Ecto neural progenitor cell (in vitro differentiated cells): ENCODE results near the gene UCK1.

Experiments used
- DNase-seq: peaks from one replicate; pipeline ENCODE4 v3.0.0-alpha.2; 2018; ENCODE audit warnings: low spot score

Gene UCK1

GRCh38 chr9:131496844-131497405 is 34.1 kb downstream of the UCK1 start:
- DNase-seq = no peak

- DNase-seq = no peak
Observed at GRCh38 chr9:131495785-131496184, 35.3 kb downstream of the UCK1 start.

- DNase-seq = no peak
Observed at GRCh38 chr9:131494296-131494870, 36.7 kb downstream of the UCK1 start.

GRCh38 chr9:131492070-131492469 is 39.0 kb downstream of the UCK1 start:
- no peak for DNase-seq

GRCh38 chr9:131491001-131491710 is 39.9 kb downstream of the UCK1 start:
- DNase-seq = no peak

- DNase-seq = no peak
Observed at GRCh38 chr9:131490514-131490913, 40.5 kb downstream of the UCK1 start.

- DNase-seq = no peak
Observed at GRCh38 chr9:131487621-131488031, 43.4 kb downstream of the UCK1 start.

- DNase-seq = no peak
Observed at GRCh38 chr9:131487001-131487400, 44.1 kb downstream of the UCK1 start.

- DNase-seq = no peak
Observed at GRCh38 chr9:131485728-131486422, 45.2 kb downstream of the UCK1 start.

GRCh38 chr9:131485206-131485605 is 45.9 kb downstream of the UCK1 start:
- no peak for DNase-seq

- no peak for DNase-seq
Observed at GRCh38 chr9:131484560-131485185, 46.4 kb downstream of the UCK1 start.

- no peak for DNase-seq
Observed at GRCh38 chr9:131484051-131484445, 47.0 kb downstream of the UCK1 start.

GRCh38 chr9:131483319-131484050 is 47.6 kb downstream of the UCK1 start:
- no peak for DNase-seq

GRCh38 chr9:131482343-131483006 is 48.6 kb downstream of the UCK1 start:
- DNase-seq = no peak

GRCh38 chr9:131481441-131482342 is 49.4 kb downstream of the UCK1 start:
- no peak for DNase-seq

- no peak for DNase-seq
Observed at GRCh38 chr9:131480258-131480657, 50.8 kb downstream of the UCK1 start.

GRCh38 chr9:131478911-131479310 is 52.2 kb downstream of the UCK1 start:
- DNase-seq = no peak

GRCh38 chr9:131478421-131478868 is 52.6 kb downstream of the UCK1 start:
- DNase-seq = peak; percentile 77

- no peak for DNase-seq
Observed at GRCh38 chr9:131477816-131478419, 53.1 kb downstream of the UCK1 start.

GRCh38 chr9:131477367-131477766 is 53.7 kb downstream of the UCK1 start:
- DNase-seq = no peak
